RKO (cell line): ENCODE results near the gene INTS6.
A peak's percentile ranks its signal among the peaks of the same experiment; 100 is the strongest.

Experiments used
- DNase-seq: peaks from one replicate; pipeline ENCODE4 v3.0.0-alpha.2; 2016; ENCODE audit warnings: low spot score

The INTS6 gene

GRCh38 chr13:51452361-51453206 lies at the start of gene INTS6:
Gene INTS6, minus strand, starts transcription at chr13:51453036. Its CDS starts 511 bp downstream, at chr13:51452525.
- DNase-seq: peak; percentile 99

- DNase-seq: no peak
These were observed 49.4 kb upstream of the INTS6 start for GRCh38 chr13:51502153-51502651.

GRCh38 chr13:51501592-51502152 lies 48.8 kb upstream of the INTS6 start:
- peak; percentile 58 for DNase-seq

GRCh38 chr13:51501096-51501495 lies 48.3 kb upstream of the INTS6 start:
- DNase-seq: no peak

GRCh38 chr13:51500687-51501086 lies 47.9 kb upstream of the INTS6 start:
- DNase-seq: no peak

GRCh38 chr13:51499841-51500240 lies 47.0 kb upstream of the INTS6 start:
- no peak for DNase-seq

- DNase-seq: no peak
These were observed 42.5 kb upstream of the INTS6 start for GRCh38 chr13:51495316-51495715.

GRCh38 chr13:51494156-51494555 lies 41.3 kb upstream of the INTS6 start:
- DNase-seq: no peak

GRCh38 chr13:51488212-51488611 lies 35.4 kb upstream of the INTS6 start:
- no peak for DNase-seq

- DNase-seq: no peak
These were observed 28.8 kb upstream of the INTS6 start for GRCh38 chr13:51481656-51482055.

GRCh38 chr13:51479199-51479523 lies 26.3 kb upstream of the INTS6 start:
- peak; percentile 76 for DNase-seq

GRCh38 chr13:51478418-51479198 lies 25.8 kb upstream of the INTS6 start:
- no peak for DNase-seq

- DNase-seq: no peak
These were observed 25.0 kb upstream of the INTS6 start for GRCh38 chr13:51477653-51478324.

GRCh38 chr13:51477149-51477548 lies 24.3 kb upstream of the INTS6 start:
- DNase-seq: no peak

GRCh38 chr13:51475727-51476501 lies 23.1 kb upstream of the INTS6 start:
- DNase-seq: no peak

GRCh38 chr13:51469790-51470189 lies 17.0 kb upstream of the INTS6 start:
- DNase-seq: no peak

GRCh38 chr13:51467730-51468129 lies 14.9 kb upstream of the INTS6 start:
- DNase-seq: no peak

- DNase-seq: no peak
These were observed 12.3 kb upstream of the INTS6 start for GRCh38 chr13:51465124-51465523.

- no peak for DNase-seq
These were observed 4.4 kb upstream of the INTS6 start for GRCh38 chr13:51457086-51457815.

GRCh38 chr13:51456510-51456909 lies 3.7 kb upstream of the INTS6 start:
- no peak for DNase-seq

GRCh38 chr13:51455532-51455931 lies 2.7 kb upstream of the INTS6 start:
- no peak for DNase-seq
